ENCODE data around the gene CEP162. TPM values are rescaled to one million over a fixed set of nuclear protein-coding genes. Genes with fewer than 3 reads are reported as not detected.

CEP162 gene
- total and polyA plus RNA-seq, 10 of the 15 experiments (the other 5 are each of a cell fraction or from before 2014, with no cell fraction given), result 2.7 to 7.9 (median 4.5) TPM

DNA sequence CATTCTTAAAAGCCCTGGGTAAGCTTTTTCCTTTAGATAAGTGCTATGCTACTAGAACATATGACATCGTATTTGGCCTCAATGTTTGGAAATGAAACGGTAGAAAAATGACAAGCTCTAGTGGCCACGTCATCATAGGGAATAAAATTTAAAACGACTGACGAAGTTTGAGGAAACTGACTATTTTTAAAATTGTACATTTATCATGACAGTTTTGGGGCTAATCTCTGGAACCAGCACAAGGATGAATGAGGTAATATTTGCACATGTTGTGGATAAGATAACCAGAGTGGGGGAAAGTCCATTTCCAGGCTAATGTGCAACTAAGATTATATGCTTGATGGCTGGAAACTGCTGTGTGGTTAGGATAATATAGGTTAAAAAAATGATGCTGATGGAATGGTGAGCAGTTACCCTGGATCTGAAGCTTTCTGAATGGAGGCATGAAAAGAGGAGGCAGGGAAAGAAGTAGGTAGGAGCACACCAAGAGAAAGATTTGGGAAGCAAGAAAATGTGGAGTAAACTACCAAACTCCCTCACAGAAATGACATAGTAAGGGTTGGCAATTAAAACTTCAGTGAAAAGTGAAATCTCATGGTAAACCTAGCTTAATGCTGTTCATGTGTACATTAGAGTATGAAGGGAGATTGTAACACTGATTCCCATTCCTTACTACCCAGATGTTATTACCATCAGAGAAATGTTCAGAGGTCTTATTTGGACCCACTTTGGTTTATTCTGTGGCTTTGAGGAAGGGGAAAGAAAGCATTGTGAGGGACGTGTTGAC, 42.7 kb upstream of the CEP162 start (continued):
- TF ChIP-seq, protein P1, sequence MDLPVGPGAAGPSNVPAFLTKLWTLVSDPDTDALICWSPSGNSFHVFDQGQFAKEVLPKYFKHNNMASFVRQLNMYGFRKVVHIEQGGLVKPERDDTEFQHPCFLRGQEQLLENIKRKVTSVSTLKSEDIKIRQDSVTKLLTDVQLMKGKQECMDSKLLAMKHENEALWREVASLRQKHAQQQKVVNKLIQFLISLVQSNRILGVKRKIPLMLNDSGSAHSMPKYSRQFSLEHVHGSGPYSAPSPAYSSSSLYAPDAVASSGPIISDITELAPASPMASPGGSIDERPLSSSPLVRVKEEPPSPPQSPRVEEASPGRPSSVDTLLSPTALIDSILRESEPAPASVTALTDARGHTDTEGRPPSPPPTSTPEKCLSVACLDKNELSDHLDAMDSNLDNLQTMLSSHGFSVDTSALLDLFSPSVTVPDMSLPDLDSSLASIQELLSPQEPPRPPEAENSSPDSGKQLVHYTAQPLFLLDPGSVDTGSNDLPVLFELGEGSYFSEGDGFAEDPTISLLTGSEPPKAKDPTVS (IDR thresholded peaks at IDR 0.05; ENCODE audit: low read depth, low read length), result no peak
- no peak for TF ChIP-seq KAT2A (conservative IDR thresholded peaks at IDR 0.05; ENCODE audit: control insufficient read depth, low read depth, low read length)

DNA sequence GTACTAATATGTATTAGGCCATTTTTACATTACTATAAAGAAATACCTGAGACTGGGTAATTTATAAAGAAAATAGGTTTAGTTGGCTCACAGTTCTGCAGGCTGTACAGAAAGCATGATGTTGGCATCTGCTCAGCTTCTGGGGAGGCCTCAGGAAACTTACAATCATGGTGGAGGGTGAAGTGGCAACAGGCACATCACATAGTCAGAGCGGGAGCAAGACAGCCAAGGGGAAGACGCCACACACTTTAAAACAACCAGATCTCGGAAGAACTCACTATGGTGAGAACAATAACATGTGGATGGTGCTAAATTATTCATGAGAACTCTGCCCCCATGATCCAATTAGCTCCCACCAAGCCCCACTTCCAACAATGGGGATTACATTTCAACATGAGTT, 41.3 kb upstream of the CEP162 start:
- DNase-seq (ENCODE audit: low read depth, low spot score), result no peak
- POLR2A ChIA-PET, result no interaction called here
- CTCF ChIA-PET, result no interaction called here
- Histone ChIP-seq H3K9ac (ENCODE audit: control insufficient read depth, insufficient read depth, low read length) (no peak overlapping the region), H3K4me3 (no peak overlapping the region), H3K79me2 (ENCODE audit: control insufficient read depth, insufficient read depth, low read length) (no peaks in the 10 kb centered on the region), H3K9me3 (replicated peaks; ENCODE audit: control insufficient read depth, insufficient read depth, low read length) (no peaks in the 10 kb centered on the region), H3K36me3 (ENCODE audit: control insufficient read depth in 2 of 2, insufficient read depth in 2 of 2, low read length in 1 of 2) (no peaks in the 10 kb centered on the region), H4K20me1 (ENCODE audit: control insufficient read depth, insufficient read depth) (no peaks in the 10 kb centered on the region), H3K4me1 (ENCODE audit: control insufficient read depth, insufficient read depth, low read length) (no peaks in the 10 kb centered on the region), H2AFZ (ENCODE audit: control insufficient read depth, low read depth, low read length) (no peak overlapping the region), H3K27ac (ENCODE audit: control insufficient read depth, insufficient read depth) (no peak overlapping the region), H3K4me2 (ENCODE audit: control insufficient read depth, insufficient read depth) (no peak overlapping the region), H3K27me3 (replicated peaks in 1 of 2; ENCODE audit: control insufficient read depth in 2 of 2, insufficient read depth in 2 of 2, low read length in 1 of 2) (no peaks in the 10 kb centered on the region; a peak in 1 of 4 replicates)
- no peak for ATAC-seq
- intact Hi-C loops (cut with micrococcal nuclease; ENCODE audit: unreplicated experiment), result no loop called here
- FAIRE-seq, result no peak
- no TSS peak for BruUV-seq (replicated peaks)
- SMC1A ChIA-PET (ENCODE audit: uncharacterized antibody, unreplicated experiment), result no interaction called here
- RAD21 ChIA-PET (ENCODE audit: unreplicated experiment), result no interaction called here
- TF ChIP-seq, protein P2, sequence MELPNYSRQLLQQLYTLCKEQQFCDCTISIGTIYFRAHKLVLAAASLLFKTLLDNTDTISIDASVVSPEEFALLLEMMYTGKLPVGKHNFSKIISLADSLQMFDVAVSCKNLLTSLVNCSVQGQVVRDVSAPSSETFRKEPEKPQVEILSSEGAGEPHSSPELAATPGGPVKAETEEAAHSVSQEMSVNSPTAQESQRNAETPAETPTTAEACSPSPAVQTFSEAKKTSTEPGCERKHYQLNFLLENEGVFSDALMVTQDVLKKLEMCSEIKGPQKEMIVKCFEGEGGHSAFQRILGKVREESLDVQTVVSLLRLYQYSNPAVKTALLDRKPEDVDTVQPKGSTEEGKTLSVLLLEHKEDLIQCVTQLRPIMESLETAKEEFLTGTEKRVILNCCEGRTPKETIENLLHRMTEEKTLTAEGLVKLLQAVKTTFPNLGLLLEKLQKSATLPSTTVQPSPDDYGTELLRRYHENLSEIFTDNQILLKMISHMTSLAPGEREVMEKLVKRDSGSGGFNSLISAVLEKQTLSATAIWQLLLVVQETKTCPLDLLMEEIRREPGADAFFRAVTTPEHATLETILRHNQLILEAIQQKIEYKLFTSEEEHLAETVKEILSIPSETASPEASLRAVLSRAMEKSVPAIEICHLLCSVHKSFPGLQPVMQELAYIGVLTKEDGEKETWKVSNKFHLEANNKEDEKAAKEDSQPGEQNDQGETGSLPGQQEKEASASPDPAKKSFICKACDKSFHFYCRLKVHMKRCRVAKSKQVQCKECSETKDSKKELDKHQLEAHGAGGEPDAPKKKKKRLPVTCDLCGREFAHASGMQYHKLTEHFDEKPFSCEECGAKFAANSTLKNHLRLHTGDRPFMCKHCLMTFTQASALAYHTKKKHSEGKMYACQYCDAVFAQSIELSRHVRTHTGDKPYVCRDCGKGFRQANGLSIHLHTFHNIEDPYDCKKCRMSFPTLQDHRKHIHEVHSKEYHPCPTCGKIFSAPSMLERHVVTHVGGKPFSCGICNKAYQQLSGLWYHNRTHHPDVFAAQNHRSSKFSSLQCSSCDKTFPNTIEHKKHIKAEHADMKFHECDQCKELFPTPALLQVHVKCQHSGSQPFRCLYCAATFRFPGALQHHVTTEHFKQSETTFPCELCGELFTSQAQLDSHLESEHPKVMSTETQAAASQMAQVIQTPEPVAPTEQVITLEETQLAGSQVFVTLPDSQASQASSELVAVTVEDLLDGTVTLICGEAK (IDR thresholded peaks at IDR 0.05; ENCODE audit: borderline replicate concordance), result no peak
- in situ Hi-C loops (cut with MboI), result no loop called here
- WGBS (ENCODE audit: insufficient coverage, insufficient replicate concordance, low lambda C conversion rate, missing lambda C conversion rate), result 15% methylated on average over 3 of the region's 3 CpGs
